Measurements from ENCODE around the gene CORO7.

- TF ChIP-seq CTCF (IDR thresholded peaks at IDR 0.05; ENCODE audit: low read depth, low read length): no peak
- TF ChIP-seq POLR2A (IDR thresholded peaks at IDR 0.05; ENCODE audit: extremely low read depth, insufficient read length): no peak
Measured at GRCh38 chr16:4460936-4461249, 44.5 kb upstream of the CORO7 start.

Data from NB4 (cell line).